MV-4-11 (cell line): ENCODE measurements around the gene PRPF40A.

Experiments used
- DNase-seq: peaks from one replicate; lab custom pipeline; 2025; lab: John Stamatoyannopoulos, UW

Gene PRPF40A

GRCh38 chr2:152618193-152618564, 99.1 kb downstream of the PRPF40A start:
- DNase-seq = no peak

DNA sequence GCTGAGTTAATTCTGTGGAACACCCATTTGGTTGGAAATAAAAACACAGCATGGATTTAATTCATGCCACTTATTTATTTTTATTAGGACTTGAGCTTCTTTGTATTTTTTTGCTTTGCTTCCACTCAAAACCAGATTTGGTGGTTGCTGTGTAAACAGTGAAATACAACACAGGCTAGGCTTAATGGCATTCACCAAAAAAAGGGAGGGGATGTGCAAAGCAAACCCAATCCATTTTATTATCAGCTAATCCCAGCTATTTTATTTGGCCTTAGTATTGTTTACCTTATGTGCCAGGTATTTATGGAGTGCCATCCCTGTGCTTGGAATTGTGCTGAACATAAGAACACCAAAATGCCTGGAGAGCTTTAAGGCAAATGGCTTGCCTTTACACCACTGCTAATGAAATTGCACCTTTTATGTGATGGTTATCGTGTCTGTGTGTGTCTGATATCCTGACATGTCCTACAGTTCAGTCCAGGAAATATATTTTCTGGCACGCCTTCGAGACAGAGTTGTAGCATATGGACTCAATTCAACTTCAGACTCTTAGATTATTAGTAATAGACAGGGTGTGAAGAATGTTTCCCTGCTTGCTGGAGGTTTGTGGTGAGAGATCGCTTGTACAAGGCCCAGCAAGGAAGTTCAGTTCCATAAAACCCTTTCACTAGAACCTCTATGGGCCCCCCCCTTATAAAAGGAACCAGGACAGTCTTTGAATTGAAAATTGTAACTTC, 99.6 kb downstream of the PRPF40A start:
- DNase-seq = peak; percentile 8

GRCh38 chr2:152615177-152615576, 102.1 kb downstream of the PRPF40A start:
- no peak for DNase-seq

DNA sequence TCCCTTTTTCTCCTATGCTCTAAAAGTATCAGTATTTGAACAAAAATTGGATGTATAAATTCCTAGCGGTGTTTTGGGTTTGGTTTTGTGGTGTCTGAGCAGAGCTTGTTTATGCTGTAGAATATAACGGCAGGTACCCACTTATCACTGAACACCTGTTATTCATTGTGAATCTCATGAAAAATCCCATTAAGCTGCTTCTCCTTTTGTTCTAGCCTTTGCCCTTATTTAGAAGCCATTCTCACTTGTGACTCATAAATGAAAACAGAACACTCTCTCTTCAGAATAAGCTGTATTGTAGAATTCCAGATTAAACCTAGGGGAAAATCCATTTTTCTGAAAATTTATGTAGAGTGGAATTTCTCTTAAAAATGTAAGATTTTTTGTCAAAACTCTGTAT, 104.0 kb downstream of the PRPF40A start:
- peak; percentile 44 for DNase-seq

GRCh38 chr2:152611458-152612231, 105.6 kb downstream of the PRPF40A start:
- peak; percentile 100 for DNase-seq

DNA sequence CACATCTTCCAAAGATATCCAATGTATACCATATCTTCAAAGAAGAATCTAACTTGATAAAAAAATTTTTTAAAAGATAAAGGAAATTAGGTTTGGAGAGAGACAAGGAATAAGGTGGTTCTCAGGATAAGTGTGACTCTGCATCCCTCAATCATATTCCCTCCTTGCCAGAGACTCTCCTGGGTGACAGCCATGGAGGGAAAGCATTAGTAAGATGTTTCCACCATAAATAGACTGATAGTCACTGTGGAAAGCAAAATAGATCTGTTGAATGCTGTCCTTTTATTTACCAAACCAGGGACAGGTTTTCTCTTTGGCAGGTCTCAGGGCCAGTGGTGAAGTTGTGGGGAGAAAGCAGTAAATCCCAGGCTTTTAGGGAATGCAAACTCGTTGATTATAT, 107.6 kb downstream of the PRPF40A start:
- DNase-seq = no peak

- no peak for DNase-seq
These were observed 108.1 kb downstream of the PRPF40A start for GRCh38 chr2:152609154-152609553.

DNA sequence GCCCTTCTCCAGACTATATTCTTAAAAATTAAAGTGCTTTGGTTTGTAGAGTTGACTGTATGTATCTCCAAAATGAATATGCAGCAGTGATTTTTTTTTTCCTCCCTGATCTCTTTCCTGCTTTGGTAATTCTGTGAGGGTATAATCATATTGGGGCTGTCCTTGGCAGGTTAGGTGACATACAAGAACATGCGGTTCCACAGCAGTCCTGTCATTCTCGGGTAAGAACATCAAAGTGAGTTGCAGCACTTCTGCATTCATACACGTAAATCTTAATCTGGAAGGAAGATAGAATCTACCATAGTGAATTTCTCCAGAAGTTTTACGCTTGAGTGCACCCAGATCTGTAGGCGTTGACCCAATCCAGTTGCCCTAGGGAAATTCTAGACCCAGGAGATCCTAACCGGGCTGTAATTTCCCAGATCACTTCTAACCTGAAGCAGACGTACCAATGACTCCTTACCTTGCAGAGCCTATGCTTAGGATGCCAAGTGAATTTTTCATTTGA, 109.4 kb downstream of the PRPF40A start:
- DNase-seq = no peak

GRCh38 chr2:152606941-152607340, 110.3 kb downstream of the PRPF40A start:
- DNase-seq = no peak

GRCh38 chr2:152606081-152606480, 111.2 kb downstream of the PRPF40A start:
- DNase-seq = no peak

GRCh38 chr2:152603166-152603565, 114.1 kb downstream of the PRPF40A start:
- no peak for DNase-seq

- DNase-seq = no peak
These were observed 114.5 kb downstream of the PRPF40A start for GRCh38 chr2:152602750-152603149.
